Measurements from ENCODE around the gene EXOC7. TPM values are rescaled to one million over a fixed set of nuclear protein-coding genes. Genes with fewer than 3 reads are reported as not detected.

Gene EXOC7
- total and polyA plus RNA-seq, 3 experiments from 2014 or later = 69.3 to 109 (median 105) TPM

DNA sequence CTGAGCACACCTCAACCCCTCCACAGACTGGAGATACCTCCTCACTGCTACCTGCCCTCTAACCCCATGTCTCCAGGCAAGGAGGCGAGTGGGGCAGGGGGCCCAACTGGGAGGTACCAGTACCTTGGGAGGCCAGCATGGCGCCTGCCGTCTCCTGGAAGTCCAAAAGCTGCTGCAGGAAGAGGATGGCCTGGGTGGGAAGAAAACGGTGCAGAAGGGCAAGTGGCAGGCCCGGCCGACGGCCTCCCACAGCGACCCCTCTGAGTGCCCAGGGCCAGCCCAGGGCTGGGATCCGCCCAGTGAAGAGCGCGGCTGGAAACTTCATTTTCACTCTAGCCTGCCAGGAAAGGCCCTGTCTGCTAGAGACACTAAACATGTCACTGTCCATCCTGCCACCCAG, 16.1 kb downstream of the EXOC7 start:
- Mint-ChIP-seq H3K27me3 (peaks cover 0 to 1% of the 10 kb centered on the region in 2 donors), H3K9me3 (no peaks in the 10 kb centered on the region), H3K4me1 (peaks cover 0 to 5% (median 5%) of the 10 kb centered on the region in 3 donors), H3K4me3 (no peak overlapping the region), H3K27ac (peak overlapping the region in 1 of 8 donors; percentile 23), H3K36me3 (peaks cover 0 to 85% (median 6%) of the 10 kb centered on the region in 3 donors)
- Histone ChIP-seq H3K27me3 (ENCODE audit: insufficient read depth, low read length, poor library complexity, severe bottlenecking) (no peaks in the 10 kb centered on the region), H3K4me3 (ENCODE audit: low read length) (no peak overlapping the region), H3K4me1 (ENCODE audit: insufficient read depth, low read length) (no peaks in the 10 kb centered on the region), H3K9me3 (ENCODE audit: low read length) (no peaks in the 10 kb centered on the region), H3K36me3 (ENCODE audit: insufficient read depth, low read length) (peaks cover 54% of the 10 kb centered on the region), H3K27ac (ENCODE audit: low read depth, low read length) (no peak overlapping the region)
- POLR2A ChIA-PET = no interaction called here
- CTCF ChIA-PET = no interaction called here
- DNase-seq = no peak

DNA sequence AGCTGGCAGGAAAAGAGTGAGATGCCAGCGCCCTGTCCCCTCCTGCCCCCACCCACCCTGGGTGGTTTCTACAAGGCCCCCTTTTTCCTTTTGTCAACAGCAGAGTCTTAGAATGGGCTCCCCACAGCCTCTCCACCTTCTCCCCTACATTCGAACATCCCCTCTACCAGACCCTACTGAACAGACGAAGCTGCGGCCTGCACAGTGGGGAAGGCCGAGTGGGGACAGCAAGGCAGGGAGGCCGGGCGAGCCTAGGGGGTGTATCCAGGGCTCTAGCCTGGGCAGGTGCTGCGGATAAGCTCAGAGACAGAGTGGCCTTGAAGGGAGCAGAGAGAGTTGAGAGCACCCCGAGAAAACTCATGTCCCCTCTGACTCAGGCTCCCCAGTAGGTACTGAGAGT, 17.2 kb downstream of the EXOC7 start:
- H3K27ac Mint-ChIP-seq = peak overlapping the region in 2 of 8 donors; percentile 36 to 46
- DNase-seq = no peak
- H3K27me3 Mint-ChIP-seq = peaks cover 0 to 1% of the 10 kb centered on the region in 2 donors
- POLR2A ChIA-PET = interaction anchor here (0.5 kb wide), 1 partner anchor 8 kb away, joined by 8 read pairs; no protein-coding TSS in a partner anchor
- no peak overlapping the region for H3K4me3 ChIP-seq (ENCODE audit: low read length)
- peaks cover 0 to 79% (median 5%) of the 10 kb centered on the region in 3 donors for H3K36me3 Mint-ChIP-seq
- no peak overlapping the region for H3K4me3 Mint-ChIP-seq
- no peaks in the 10 kb centered on the region for H3K9me3 ChIP-seq (ENCODE audit: low read length)
- peaks cover 54% of the 10 kb centered on the region for H3K36me3 ChIP-seq (ENCODE audit: insufficient read depth, low read length)
- no peaks in the 10 kb centered on the region for H3K27me3 ChIP-seq (ENCODE audit: insufficient read depth, low read length, poor library complexity, severe bottlenecking)
- CTCF ChIA-PET = interaction anchor here (1.1 kb wide), 2 partner anchors 11 to 311 kb away, joined by 3 read pairs; no protein-coding TSS in a partner anchor
- H3K4me1 Mint-ChIP-seq = peaks cover 0 to 1% (median 0%) of the 10 kb centered on the region in 3 donors
- no peaks in the 10 kb centered on the region for H3K4me1 ChIP-seq (ENCODE audit: insufficient read depth, low read length)
- no peak overlapping the region for H3K27ac ChIP-seq (ENCODE audit: low read depth, low read length)
- H3K9me3 Mint-ChIP-seq = no peaks in the 10 kb centered on the region

DNA sequence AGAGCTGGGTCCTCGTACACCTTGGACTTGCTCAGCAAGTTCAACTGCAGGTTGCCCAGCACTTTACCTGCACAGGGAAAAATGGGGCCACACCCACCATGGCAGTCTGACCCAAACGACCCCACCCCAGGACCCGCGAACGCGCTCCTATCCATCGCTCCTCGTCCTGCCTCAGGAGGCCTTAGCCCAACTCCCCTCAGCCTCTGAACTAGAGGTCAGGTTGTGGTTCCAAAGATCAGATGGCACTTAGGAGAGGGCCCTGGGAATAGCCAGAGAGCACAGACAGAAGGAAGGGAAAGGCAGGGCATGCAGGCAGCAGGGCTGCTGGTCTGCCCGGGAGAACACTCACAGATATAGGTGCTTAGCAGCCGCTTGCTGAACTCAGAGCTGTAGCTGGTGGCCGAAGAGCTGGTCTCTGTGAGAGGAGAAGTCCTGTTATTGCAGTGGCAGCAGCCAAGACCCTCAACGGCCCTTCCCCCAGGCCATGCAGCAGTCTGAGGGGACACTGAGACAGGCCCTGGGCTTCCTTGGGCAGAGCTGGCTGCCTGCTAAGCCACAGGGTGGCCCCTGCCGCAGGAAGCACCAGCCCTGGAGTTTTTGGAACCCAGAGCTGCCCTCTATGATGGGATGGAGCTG, 17.7 kb downstream of the EXOC7 start:
- Histone ChIP-seq H3K27ac (ENCODE audit: low read depth, low read length) (no peak overlapping the region), H3K27me3 (ENCODE audit: insufficient read depth, low read length, poor library complexity, severe bottlenecking) (no peaks in the 10 kb centered on the region), H3K36me3 (ENCODE audit: insufficient read depth, low read length) (peaks cover 54% of the 10 kb centered on the region), H3K4me3 (ENCODE audit: low read length) (no peak overlapping the region), H3K9me3 (ENCODE audit: low read length) (no peaks in the 10 kb centered on the region), H3K4me1 (ENCODE audit: insufficient read depth, low read length) (no peaks in the 10 kb centered on the region)
- CTCF ChIA-PET = interaction anchor here (1.1 kb wide), 2 partner anchors 10 to 312 kb away, joined by 3 read pairs; no protein-coding TSS in a partner anchor
- Mint-ChIP-seq H3K27ac (peak overlapping the region in 1 of 8 donors; percentile 85), H3K9me3 (no peaks in the 10 kb centered on the region), H3K4me1 (peaks cover 0 to 3% (median 1%) of the 10 kb centered on the region in 3 donors), H3K27me3 (peaks cover 0 to 1% of the 10 kb centered on the region in 2 donors), H3K36me3 (peaks cover 0 to 74% (median 5%) of the 10 kb centered on the region in 3 donors), H3K4me3 (no peak overlapping the region)
- POLR2A ChIA-PET = no interaction called here
- peak in 1 of 5 donors; percentile 21 for DNase-seq

DNA sequence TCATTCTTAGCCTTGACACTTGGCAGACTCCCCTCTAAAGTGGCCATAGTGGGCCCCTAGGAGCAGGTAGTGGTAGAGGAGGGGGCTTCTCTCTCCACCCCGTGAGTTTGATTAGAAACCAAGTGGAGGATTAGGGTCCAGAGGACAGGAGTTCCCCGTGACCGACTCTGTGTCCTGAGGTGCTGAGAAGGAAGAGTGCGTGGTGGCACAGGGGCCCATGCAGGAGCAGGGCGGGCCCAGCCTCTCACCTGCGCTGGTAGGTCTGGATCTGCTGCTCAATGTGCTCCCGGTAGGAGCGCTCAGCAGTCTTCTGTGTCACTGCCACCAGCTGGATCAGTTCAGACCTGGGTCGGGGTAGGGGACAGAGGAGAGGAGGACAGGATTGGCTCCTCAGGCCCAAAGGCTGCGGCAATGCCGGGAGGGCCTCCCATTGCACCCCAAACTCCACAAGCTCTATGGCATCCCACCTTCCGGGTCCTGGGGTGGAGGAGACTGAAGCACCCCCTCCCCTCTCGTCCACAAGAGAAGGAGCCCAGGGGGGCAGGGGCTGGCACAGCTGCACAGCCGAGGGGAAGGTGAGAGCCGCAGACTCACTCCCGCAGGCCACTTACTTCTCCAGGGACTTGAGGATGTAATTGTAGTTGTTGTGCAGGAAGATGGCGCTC, 18.4 kb downstream of the EXOC7 start:
- H3K4me3 ChIP-seq (ENCODE audit: low read length) = no peak overlapping the region
- Mint-ChIP-seq H3K4me1 (peaks cover 0 to 9% (median 1%) of the 10 kb centered on the region in 3 donors), H3K9me3 (no peaks in the 10 kb centered on the region), H3K4me3 (no peak overlapping the region), H3K27ac (no peak overlapping the region), H3K27me3 (peaks cover 0 to 1% of the 10 kb centered on the region in 2 donors), H3K36me3 (peaks cover 0 to 73% (median 5%) of the 10 kb centered on the region in 3 donors)
- peak in 1 of 5 donors; percentile 33 for DNase-seq
- CTCF ChIA-PET = no interaction called here
- H3K4me1 ChIP-seq (ENCODE audit: insufficient read depth, low read length) = peaks cover under 1% of the 10 kb centered on the region
- POLR2A ChIA-PET = no interaction called here
- H3K27ac ChIP-seq (ENCODE audit: low read depth, low read length) = no peak overlapping the region
- no peaks in the 10 kb centered on the region for H3K27me3 ChIP-seq (ENCODE audit: insufficient read depth, low read length, poor library complexity, severe bottlenecking)
- no peaks in the 10 kb centered on the region for H3K9me3 ChIP-seq (ENCODE audit: low read length)
- H3K36me3 ChIP-seq (ENCODE audit: insufficient read depth, low read length) = peaks cover 53% of the 10 kb centered on the region

DNA sequence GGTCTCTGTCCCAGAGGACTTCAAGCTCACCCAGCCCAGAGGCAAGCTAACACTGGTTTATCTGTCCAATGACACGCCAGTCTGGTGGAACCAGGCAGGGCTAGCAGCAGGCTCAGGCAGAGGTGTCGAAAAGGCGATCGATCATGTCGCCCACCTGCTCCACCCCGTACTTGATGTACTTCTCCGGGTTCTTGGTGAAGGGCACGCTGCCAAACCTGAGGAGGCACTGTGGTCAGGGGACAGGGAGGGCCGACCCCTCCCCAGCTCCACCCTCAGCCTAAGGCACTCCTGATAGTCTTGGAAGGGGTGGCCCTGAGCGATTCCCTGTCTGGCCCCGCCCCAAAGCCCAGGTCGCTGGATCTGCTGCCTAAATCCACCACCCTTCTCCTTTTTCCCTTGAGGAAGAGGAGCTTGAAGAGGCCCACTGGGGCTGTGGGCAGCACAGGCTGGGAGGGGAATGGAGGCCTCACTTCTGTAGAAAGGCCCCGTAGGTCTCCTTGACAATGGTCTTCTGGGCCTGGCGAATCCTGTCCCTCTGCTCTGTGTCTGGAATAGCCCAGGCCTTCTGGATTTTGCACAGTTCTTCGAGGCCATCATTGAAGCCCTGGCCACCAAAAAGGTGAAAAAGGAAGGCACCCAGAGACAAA, 19.9 kb downstream of the EXOC7 start:
- peak overlapping the region in 1 of 8 donors; percentile 62 for H3K27ac Mint-ChIP-seq
- peaks cover 38% of the 10 kb centered on the region for H3K36me3 ChIP-seq (ENCODE audit: insufficient read depth, low read length)
- H3K27ac ChIP-seq (ENCODE audit: low read depth, low read length) = no peak overlapping the region
- POLR2A ChIA-PET = no interaction called here
- DNase-seq = peak in 1 of 5 donors; percentile 17
- H3K27me3 ChIP-seq (ENCODE audit: insufficient read depth, low read length, poor library complexity, severe bottlenecking) = no peaks in the 10 kb centered on the region
- peaks cover 0 to 24% (median 5%) of the 10 kb centered on the region in 3 donors for H3K4me1 Mint-ChIP-seq
- peaks cover 0 to 58% (median 5%) of the 10 kb centered on the region in 3 donors for H3K36me3 Mint-ChIP-seq
- H3K4me3 Mint-ChIP-seq = no peak overlapping the region
- H3K9me3 Mint-ChIP-seq = no peaks in the 10 kb centered on the region
- H3K4me3 ChIP-seq (ENCODE audit: low read length) = no peak overlapping the region
- peaks cover 16% of the 10 kb centered on the region for H3K4me1 ChIP-seq (ENCODE audit: insufficient read depth, low read length)
- peaks cover 0 to 2% of the 10 kb centered on the region in 2 donors for H3K27me3 Mint-ChIP-seq
- H3K9me3 ChIP-seq (ENCODE audit: low read length) = no peaks in the 10 kb centered on the region
- CTCF ChIA-PET = no interaction called here

DNA sequence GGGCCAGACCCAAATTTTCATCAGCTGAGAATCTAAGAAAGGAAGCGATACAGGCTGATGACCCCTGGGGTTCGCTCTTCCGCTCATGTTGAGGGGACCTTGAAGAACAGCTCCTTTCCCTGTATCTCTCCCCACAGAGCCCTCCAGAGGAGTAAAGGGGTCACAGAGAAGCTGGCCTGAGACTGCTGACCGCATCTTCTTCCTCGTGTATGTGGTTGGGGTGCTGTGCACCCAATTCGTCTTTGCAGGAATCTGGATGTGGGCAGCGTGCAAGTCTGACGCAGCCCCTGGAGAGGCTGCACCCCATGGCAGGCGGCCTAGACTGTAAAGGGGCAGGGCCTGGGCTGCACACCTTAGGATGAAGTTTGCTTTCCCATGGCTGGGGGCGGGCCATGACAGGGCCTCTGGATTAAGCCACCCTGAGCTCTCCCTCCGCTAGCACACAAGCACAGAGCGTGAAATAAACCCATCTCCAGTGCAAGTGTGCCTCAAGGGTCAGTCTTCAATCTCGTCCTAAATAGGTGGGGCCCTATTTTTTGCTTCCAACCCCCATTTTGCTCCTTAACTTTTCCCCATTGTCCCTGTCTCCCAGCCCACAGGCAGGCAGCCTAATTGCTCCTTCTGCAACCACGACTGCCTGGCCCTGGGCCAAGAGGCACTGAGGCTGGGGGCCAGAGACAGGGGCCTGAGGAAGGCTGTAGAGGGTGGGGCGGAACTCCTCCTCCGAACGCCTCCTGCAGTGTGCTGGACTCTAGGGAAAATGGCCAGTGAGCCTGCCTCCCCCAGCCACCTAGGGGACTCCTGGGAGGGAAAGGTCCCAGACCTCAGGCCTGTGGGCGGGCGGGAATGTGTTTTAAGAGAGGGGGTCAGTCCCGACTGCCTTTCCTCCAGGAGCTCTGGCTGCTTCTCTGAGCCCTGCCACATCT, 21.0 kb downstream of the EXOC7 start:
- H3K4me3 Mint-ChIP-seq = no peak overlapping the region
- H3K4me1 Mint-ChIP-seq = peaks cover 0 to 29% (median 7%) of the 10 kb centered on the region in 3 donors
- peaks cover 0 to 47% (median 5%) of the 10 kb centered on the region in 3 donors for H3K36me3 Mint-ChIP-seq
- H3K9me3 ChIP-seq (ENCODE audit: low read length) = no peaks in the 10 kb centered on the region
- H3K4me3 ChIP-seq (ENCODE audit: low read length) = no peak overlapping the region
- peaks cover 27% of the 10 kb centered on the region for H3K36me3 ChIP-seq (ENCODE audit: insufficient read depth, low read length)
- H3K27me3 Mint-ChIP-seq = peaks cover 2 to 5% of the 10 kb centered on the region in 2 donors
- DNase-seq = peak in 1 of 5 donors; percentile 33
- peaks cover 3% of the 10 kb centered on the region for H3K27me3 ChIP-seq (ENCODE audit: insufficient read depth, low read length, poor library complexity, severe bottlenecking)
- ChIA-PET POLR2A (no interaction called here), CTCF (no interaction called here)
- peaks cover 16% of the 10 kb centered on the region for H3K4me1 ChIP-seq (ENCODE audit: insufficient read depth, low read length)
- no peak overlapping the region for H3K27ac ChIP-seq (ENCODE audit: low read depth, low read length)
- no peaks in the 10 kb centered on the region for H3K9me3 Mint-ChIP-seq
- peak overlapping the region in 3 of 8 donors; percentile 10 to 92 (median 70) for H3K27ac Mint-ChIP-seq

DNA sequence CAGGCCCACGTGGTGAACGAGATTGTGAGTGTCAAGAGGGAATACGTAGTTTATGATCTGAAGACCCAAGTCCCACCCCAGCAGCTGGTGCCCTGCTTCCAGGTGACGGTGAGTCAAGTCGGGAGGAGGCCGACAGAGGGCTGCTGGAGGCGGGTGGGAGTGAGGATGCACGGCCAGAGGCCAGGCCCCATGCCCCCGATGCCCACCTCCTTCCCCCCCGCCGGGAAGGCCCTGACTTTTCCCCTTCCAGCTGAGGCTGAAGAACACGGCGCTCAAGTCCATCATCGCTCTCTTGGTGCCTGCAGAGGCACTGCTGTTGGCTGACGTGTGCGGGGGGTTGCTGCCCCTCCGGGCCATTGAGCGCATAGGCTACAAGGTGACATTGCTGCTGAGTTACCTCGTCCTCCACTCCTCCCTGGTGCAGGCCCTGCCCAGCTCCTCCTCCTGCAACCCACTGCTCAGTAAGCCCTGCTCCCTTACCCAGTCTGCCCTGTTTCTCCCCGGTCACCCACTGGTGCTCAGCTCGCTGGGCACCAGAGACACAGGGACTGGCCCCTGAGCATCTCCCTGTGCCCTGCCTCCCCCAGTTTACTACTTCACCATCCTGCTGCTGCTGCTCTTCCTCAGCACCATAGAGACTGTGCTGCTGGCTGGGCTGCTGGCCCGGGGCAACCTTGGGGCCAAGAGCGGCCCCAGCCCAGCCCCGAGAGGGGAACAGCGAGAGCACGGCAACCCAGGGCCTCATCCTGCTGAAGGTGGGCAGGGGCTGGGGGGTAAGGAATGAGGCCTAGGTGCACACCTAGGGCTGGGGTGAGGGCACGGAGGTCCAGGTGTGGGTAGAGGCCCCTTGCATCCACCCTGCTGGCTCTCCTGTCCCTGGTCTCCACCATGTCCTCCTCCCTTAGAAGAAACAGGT, 22.0 kb downstream of the EXOC7 start:
- Mint-ChIP-seq H3K4me3 (no peak overlapping the region), H3K36me3 (peaks cover 0 to 37% (median 5%) of the 10 kb centered on the region in 3 donors), H3K4me1 (peaks cover 10 to 40% (median 15%) of the 10 kb centered on the region in 3 donors), H3K27me3 (peaks cover 12 to 14% of the 10 kb centered on the region in 2 donors), H3K9me3 (no peaks in the 10 kb centered on the region), H3K27ac (peak overlapping the region in 4 of 8 donors; percentile 29 to 92 (median 55))
- peaks cover 20% of the 10 kb centered on the region for H3K36me3 ChIP-seq (ENCODE audit: insufficient read depth, low read length)
- CTCF ChIA-PET = no interaction called here
- no peak overlapping the region for H3K27ac ChIP-seq (ENCODE audit: low read depth, low read length)
- POLR2A ChIA-PET = interaction anchor here (0.8 kb wide), 1 partner anchor 8 kb away, joined by 4 read pairs; no protein-coding TSS in a partner anchor
- H3K4me3 ChIP-seq (ENCODE audit: low read length) = no peak overlapping the region
- no peak for DNase-seq
- peaks cover 24% of the 10 kb centered on the region for H3K4me1 ChIP-seq (ENCODE audit: insufficient read depth, low read length)
- peaks cover 9% of the 10 kb centered on the region for H3K27me3 ChIP-seq (ENCODE audit: insufficient read depth, low read length, poor library complexity, severe bottlenecking)
- no peaks in the 10 kb centered on the region for H3K9me3 ChIP-seq (ENCODE audit: low read length)

Data from CD8-positive, alpha-beta memory T cell (primary cell).